GM12878 (cell line): ENCODE results near the gene TMEM217. TPM values are rescaled to one million over a fixed set of nuclear protein-coding genes. Genes with fewer than 3 reads are reported as not detected.

ENCODE experiments used
- ATAC-seq: fragments of 200-7000 bp; cut with Tn5 transposase; 3 replicates; pipeline ENCODE4 v1.9.1; 2020; ENCODE audit warnings: mild to moderate bottlenecking, moderate library complexity
- BruUV-seq: library from RNA; stranded (reverse); fragments of 400-500 nt; replicated peaks from 2 replicates; lab custom pipeline; 2021; lab: Mats Ljungman, UMichigan
- CTCF ChIA-PET: fragments of 300-600 bp; sonication (Branson Sonifier 250); formaldehyde crosslinking; extraction: SDS; loops from one replicate; lab custom pipeline; 2021; ENCODE audit warnings: inconsistent platforms; lab: Yijun Ruan, JAX
- POLR2A ChIA-PET: fragments of 350-600 bp; formaldehyde crosslinking; extraction: SDS; loops from one replicate; lab custom pipeline; 2021; ENCODE audit warnings: inconsistent platforms; lab: Charles Lee
- RAD21 ChIA-PET: fragments of 300-600 bp; sonication (Branson Sonifier 250); formaldehyde crosslinking; loops from one replicate; lab custom pipeline; 2023; ENCODE audit warnings: antibody characterized with exemption; ENCODE audit not compliant: unreplicated experiment; lab: Charles Lee
- SMC1A ChIA-PET: fragments of 300-600 bp; sonication (Branson Sonifier 250); formaldehyde crosslinking; loops from one replicate; lab custom pipeline; 2023; ENCODE audit not compliant: unreplicated experiment, uncharacterized antibody; lab: Charles Lee
- DNase-seq: peaks from one replicate; pipeline ENCODE4 v3.0.0-alpha.2; 2011; ENCODE audit warnings: low read depth, low spot score
- FAIRE-seq: peaks from 3 replicates; lab custom pipeline; 2011; peaks lifted over from hg19 to GRCh38; lab: Jason Lieb, UNC
- H2AFZ ChIP-seq: 2 replicates; pipeline ENCODE4 v1.6.0; 2011; ENCODE audit warnings: low read depth, low read length, control low read depth; ENCODE audit not compliant: control insufficient read depth
- H3K27ac ChIP-seq: 2 replicates; pipeline ENCODE4 v1.5.1; 2011; ENCODE audit warnings: control low read depth; ENCODE audit not compliant: control insufficient read depth, insufficient read depth
- H3K27me3 ChIP-seq, 2 experiments: replicated peaks in 1 of 2; 2 replicates each; pipeline versions ENCODE4 v1.6.0 to v1.6.1; 2011; ENCODE audit warnings: low read length in 1 of 2; ENCODE audit not compliant: control insufficient read depth in 2 of 2, insufficient read depth in 2 of 2
- H3K36me3 ChIP-seq, 2 experiments: 2 replicates each; pipeline ENCODE4 v1.5.1; 2011; ENCODE audit warnings: low read length in 1 of 2; ENCODE audit not compliant: control insufficient read depth in 2 of 2, insufficient read depth in 2 of 2
- H3K4me1 ChIP-seq: 2 replicates; pipeline ENCODE4 v1.6.1; 2011; ENCODE audit warnings: mild to moderate bottlenecking, low read length, moderate library complexity, mixed read lengths; ENCODE audit not compliant: control insufficient read depth, insufficient read depth
- H3K4me2 ChIP-seq: 2 replicates; pipeline ENCODE4 v1.6.0; 2011; ENCODE audit warnings: control low read depth; ENCODE audit not compliant: control insufficient read depth, insufficient read depth
- H3K4me3 ChIP-seq: fragments of 200-600 bp; sonication (generic); 2 replicates; pipeline ENCODE4 v1.5.1; 2016
- H3K79me2 ChIP-seq: 2 replicates; pipeline ENCODE4 v1.6.0; 2011; ENCODE audit warnings: low read length; ENCODE audit not compliant: control insufficient read depth, insufficient read depth
- H3K9ac ChIP-seq: 2 replicates; pipeline ENCODE4 v1.8.0; 2011; ENCODE audit warnings: low read length, control low read depth, mixed read lengths; ENCODE audit not compliant: control insufficient read depth, insufficient read depth
- H3K9me3 ChIP-seq: replicated peaks from 3 replicates; pipeline ENCODE4 v1.5.1; 2011; ENCODE audit warnings: mild to moderate bottlenecking, low read length; ENCODE audit not compliant: control insufficient read depth, insufficient read depth
- H4K20me1 ChIP-seq: 2 replicates; pipeline ENCODE4 v1.6.0; 2011; ENCODE audit not compliant: control insufficient read depth, insufficient read depth
- CBX5 ChIP-seq: sonication (generic); IDR thresholded peaks from 2 replicates; pipeline ENCODE4 v1.6.1; 2016; ENCODE audit warnings: low read depth, moderate library complexity, mild to moderate bottlenecking, inconsistent platforms
- GABPA ChIP-seq: IDR thresholded peaks from 2 replicates; pipeline ENCODE4 v1.6.1; 2014; ENCODE audit warnings: antibody characterized with exemption, low read depth, mild to moderate bottlenecking, inconsistent platforms
- NR2F1 ChIP-seq: fragments of 450-650 bp; conservative IDR thresholded peaks from 2 replicates; pipeline ENCODE4 v1.6.1; 2017; ENCODE audit warnings: mild to moderate bottlenecking
- PAX8 ChIP-seq: fragments of 450-650 bp; IDR thresholded peaks from 2 replicates; pipeline ENCODE4 v1.6.1; 2017; ENCODE audit warnings: mild to moderate bottlenecking, moderate library complexity
- WGBS: methylation state at CpG from one replicate; pipeline ENCODE4 v1.1.6; 2016; ENCODE audit warnings: low lambda C conversion rate; ENCODE audit not compliant: insufficient replicate concordance, insufficient coverage; ENCODE audit errors: missing lambda C conversion rate; 5-methylcytosine and 5-hydroxymethylcytosine counted together
- in situ Hi-C: fragments of 300-500 bp; cut with MboI; formaldehyde crosslinking; loops from 9 replicates; pipeline ENCODE4 v1.14.3; 2018; ENCODE audit warnings: mixed read lengths
- intact Hi-C: fragments of 100-400 bp; cut with micrococcal nuclease; formaldehyde crosslinking; loops from one replicate; pipeline ENCODE4 v1.14.2; 2022; ENCODE audit not compliant: unreplicated experiment
- polyA plus RNA-seq, 11 experiments: library from polyadenylated mRNA; depleted of rRNA in 4 of 11; unstranded in 6 of 11; stranded (reverse) in 5 of 11; fragments of >200 nt; fragmentation: Nextera tagmentation in 4 of 11; fragmentation: Illumina TruSeq in 1 of 11; extraction: Ambion mirVana in 4 of 11; extraction: Trizol in 1 of 11; gene quantifications; 1 replicate in 1 of 11; 2 replicates in 10 of 11; pipeline versions ENCODE4 v1.2.1 to v1.2.3, GENCODE V29; 2011 to 2016; ENCODE audit warnings: inconsistent platforms in 2 of 11, missing spikeins in 2 of 11, low read depth in 1 of 11
- total RNA-seq, 4 experiments: library from RNA; depleted of rRNA in 3 of 4; stranded (reverse); fragments of >200 nt in 3 of 4; fragmentation: Illumina TruSeq in 1 of 4; extraction: Trizol in 1 of 4; gene quantifications; 2 replicates each; pipeline versions ENCODE4 v1.2.1 to v1.2.3, GENCODE V29; 2013 to 2021
- TF ChIP-seq, protein P1 (sequence below): fragments of 450-650 bp; IDR thresholded peaks from 2 replicates; pipeline ENCODE4 v1.6.1; 2017; ENCODE audit warnings: mild to moderate bottlenecking, moderate library complexity
- TF ChIP-seq, protein P2 (sequence below): fragments of 450-650 bp; IDR thresholded peaks from 2 replicates; pipeline ENCODE4 v1.6.1; 2017; ENCODE audit warnings: mild to moderate bottlenecking
- TF ChIP-seq, protein P3 (sequence below): fragments of 450-650 bp; IDR thresholded peaks from 2 replicates; pipeline ENCODE4 v1.6.1; 2018; ENCODE audit warnings: mild to moderate bottlenecking, low read depth, moderate library complexity; ENCODE audit not compliant: partially characterized antibody
- TF ChIP-seq, protein P4 (sequence below): IDR thresholded peaks from 2 replicates; pipeline ENCODE4 v1.6.1; 2011; ENCODE audit warnings: borderline replicate concordance, low read depth, mild to moderate bottlenecking, moderate library complexity, mixed read lengths, low read length; ENCODE audit not compliant: insufficient read depth; ENCODE audit errors: extremely low read length
- TF ChIP-seq, protein P5 (sequence below): fragments of 450-650 bp; IDR thresholded peaks from 2 replicates; pipeline ENCODE4 v1.6.1; 2017; ENCODE audit warnings: antibody characterized with exemption, mild to moderate bottlenecking, moderate library complexity

The TMEM217 gene
- total and polyA plus RNA-seq, 10 of the 15 experiments (the other 5 are each of a cell fraction or from before 2014, with no cell fraction given) = 1.3 to 4.5 (median 2.3) TPM

DNA sequence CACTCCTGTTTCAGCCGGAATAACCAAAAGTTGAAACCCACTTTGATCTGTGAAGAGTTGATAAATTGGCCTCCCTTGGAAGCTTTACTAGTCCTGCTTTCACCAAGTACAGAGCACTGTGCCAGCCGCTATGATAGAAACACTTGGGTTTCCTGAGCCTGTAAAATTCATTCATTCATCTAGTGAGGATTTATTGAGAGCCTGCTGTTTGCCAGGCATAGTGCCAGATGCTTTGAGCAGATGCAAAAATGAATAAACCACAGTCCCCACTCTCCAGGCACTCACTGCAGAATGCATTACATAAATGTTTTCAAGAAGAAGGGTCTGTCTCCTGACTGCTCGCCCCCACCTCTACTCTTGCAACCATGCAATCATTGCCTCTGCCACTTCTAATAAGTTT, 25.3 kb upstream of the TMEM217 start:
- ChIA-PET POLR2A (no interaction called here), CTCF (interaction anchor here (0.6 kb wide), 1 partner anchor 112 kb away, joined by 3 read pairs; no protein-coding TSS in a partner anchor)
- no peaks in the 10 kb centered on the region; the same call in 1 of the 2 replicates for H3K79me2 ChIP-seq
- TF ChIP-seq, protein P1, sequence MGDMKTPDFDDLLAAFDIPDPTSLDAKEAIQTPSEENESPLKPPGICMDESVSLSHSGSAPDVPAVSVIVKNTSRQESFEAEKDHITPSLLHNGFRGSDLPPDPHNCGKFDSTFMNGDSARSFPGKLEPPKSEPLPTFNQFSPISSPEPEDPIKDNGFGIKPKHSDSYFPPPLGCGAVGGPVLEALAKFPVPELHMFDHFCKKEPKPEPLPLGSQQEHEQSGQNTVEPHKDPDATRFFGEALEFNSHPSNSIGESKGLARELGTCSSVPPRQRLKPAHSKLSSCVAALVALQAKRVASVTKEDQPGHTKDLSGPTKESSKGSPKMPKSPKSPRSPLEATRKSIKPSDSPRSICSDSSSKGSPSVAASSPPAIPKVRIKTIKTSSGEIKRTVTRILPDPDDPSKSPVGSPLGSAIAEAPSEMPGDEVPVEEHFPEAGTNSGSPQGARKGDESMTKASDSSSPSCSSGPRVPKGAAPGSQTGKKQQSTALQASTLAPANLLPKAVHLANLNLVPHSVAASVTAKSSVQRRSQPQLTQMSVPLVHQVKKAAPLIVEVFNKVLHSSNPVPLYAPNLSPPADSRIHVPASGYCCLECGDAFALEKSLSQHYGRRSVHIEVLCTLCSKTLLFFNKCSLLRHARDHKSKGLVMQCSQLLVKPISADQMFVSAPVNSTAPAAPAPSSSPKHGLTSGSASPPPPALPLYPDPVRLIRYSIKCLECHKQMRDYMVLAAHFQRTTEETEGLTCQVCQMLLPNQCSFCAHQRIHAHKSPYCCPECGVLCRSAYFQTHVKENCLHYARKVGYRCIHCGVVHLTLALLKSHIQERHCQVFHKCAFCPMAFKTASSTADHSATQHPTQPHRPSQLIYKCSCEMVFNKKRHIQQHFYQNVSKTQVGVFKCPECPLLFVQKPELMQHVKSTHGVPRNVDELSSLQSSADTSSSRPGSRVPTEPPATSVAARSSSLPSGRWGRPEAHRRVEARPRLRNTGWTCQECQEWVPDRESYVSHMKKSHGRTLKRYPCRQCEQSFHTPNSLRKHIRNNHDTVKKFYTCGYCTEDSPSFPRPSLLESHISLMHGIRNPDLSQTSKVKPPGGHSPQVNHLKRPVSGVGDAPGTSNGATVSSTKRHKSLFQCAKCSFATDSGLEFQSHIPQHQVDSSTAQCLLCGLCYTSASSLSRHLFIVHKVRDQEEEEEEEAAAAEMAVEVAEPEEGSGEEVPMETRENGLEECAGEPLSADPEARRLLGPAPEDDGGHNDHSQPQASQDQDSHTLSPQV = no peak
- TF ChIP-seq GABPA (no peak), PAX8 (no peak), CBX5 (no peak), NR2F1 (no peak)
- TF ChIP-seq, protein P2, sequence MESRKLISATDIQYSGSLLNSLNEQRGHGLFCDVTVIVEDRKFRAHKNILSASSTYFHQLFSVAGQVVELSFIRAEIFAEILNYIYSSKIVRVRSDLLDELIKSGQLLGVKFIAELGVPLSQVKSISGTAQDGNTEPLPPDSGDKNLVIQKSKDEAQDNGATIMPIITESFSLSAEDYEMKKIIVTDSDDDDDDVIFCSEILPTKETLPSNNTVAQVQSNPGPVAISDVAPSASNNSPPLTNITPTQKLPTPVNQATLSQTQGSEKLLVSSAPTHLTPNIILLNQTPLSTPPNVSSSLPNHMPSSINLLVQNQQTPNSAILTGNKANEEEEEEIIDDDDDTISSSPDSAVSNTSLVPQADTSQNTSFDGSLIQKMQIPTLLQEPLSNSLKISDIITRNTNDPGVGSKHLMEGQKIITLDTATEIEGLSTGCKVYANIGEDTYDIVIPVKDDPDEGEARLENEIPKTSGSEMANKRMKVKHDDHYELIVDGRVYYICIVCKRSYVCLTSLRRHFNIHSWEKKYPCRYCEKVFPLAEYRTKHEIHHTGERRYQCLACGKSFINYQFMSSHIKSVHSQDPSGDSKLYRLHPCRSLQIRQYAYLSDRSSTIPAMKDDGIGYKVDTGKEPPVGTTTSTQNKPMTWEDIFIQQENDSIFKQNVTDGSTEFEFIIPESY = no peak
- TF ChIP-seq, protein P3, sequence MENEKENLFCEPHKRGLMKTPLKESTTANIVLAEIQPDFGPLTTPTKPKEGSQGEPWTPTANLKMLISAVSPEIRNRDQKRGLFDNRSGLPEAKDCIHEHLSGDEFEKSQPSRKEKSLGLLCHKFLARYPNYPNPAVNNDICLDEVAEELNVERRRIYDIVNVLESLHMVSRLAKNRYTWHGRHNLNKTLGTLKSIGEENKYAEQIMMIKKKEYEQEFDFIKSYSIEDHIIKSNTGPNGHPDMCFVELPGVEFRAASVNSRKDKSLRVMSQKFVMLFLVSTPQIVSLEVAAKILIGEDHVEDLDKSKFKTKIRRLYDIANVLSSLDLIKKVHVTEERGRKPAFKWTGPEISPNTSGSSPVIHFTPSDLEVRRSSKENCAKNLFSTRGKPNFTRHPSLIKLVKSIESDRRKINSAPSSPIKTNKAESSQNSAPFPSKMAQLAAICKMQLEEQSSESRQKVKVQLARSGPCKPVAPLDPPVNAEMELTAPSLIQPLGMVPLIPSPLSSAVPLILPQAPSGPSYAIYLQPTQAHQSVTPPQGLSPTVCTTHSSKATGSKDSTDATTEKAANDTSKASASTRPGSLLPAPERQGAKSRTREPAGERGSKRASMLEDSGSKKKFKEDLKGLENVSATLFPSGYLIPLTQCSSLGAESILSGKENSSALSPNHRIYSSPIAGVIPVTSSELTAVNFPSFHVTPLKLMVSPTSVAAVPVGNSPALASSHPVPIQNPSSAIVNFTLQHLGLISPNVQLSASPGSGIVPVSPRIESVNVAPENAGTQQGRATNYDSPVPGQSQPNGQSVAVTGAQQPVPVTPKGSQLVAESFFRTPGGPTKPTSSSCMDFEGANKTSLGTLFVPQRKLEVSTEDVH = no peak
- TF ChIP-seq, protein P4, sequence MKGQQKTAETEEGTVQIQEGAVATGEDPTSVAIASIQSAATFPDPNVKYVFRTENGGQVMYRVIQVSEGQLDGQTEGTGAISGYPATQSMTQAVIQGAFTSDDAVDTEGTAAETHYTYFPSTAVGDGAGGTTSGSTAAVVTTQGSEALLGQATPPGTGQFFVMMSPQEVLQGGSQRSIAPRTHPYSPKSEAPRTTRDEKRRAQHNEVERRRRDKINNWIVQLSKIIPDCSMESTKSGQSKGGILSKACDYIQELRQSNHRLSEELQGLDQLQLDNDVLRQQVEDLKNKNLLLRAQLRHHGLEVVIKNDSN = no peak
- TF ChIP-seq, protein P5, sequence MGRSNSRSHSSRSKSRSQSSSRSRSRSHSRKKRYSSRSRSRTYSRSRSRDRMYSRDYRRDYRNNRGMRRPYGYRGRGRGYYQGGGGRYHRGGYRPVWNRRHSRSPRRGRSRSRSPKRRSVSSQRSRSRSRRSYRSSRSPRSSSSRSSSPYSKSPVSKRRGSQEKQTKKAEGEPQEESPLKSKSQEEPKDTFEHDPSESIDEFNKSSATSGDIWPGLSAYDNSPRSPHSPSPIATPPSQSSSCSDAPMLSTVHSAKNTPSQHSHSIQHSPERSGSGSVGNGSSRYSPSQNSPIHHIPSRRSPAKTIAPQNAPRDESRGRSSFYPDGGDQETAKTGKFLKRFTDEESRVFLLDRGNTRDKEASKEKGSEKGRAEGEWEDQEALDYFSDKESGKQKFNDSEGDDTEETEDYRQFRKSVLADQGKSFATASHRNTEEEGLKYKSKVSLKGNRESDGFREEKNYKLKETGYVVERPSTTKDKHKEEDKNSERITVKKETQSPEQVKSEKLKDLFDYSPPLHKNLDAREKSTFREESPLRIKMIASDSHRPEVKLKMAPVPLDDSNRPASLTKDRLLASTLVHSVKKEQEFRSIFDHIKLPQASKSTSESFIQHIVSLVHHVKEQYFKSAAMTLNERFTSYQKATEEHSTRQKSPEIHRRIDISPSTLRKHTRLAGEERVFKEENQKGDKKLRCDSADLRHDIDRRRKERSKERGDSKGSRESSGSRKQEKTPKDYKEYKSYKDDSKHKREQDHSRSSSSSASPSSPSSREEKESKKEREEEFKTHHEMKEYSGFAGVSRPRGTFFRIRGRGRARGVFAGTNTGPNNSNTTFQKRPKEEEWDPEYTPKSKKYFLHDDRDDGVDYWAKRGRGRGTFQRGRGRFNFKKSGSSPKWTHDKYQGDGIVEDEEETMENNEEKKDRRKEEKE = no peak

More for the DNA sequence above, 25.3 kb upstream of the TMEM217 start:
- BruUV-seq = no TSS peak
- no peak overlapping the region for H3K9ac ChIP-seq
- no peaks in the 10 kb centered on the region for H4K20me1 ChIP-seq
- no peak overlapping the region for H3K27ac ChIP-seq
- ChIA-PET SMC1A (no interaction called here), RAD21 (no interaction called here)
- WGBS = 61% methylated on average over 3 of the region's 3 CpGs
- no peak for DNase-seq
- no peak for ATAC-seq
- H3K9me3 ChIP-seq = no peaks in the 10 kb centered on the region
- H3K4me2 ChIP-seq = no peak overlapping the region
- H3K4me1 ChIP-seq = peaks cover 9% of the 10 kb centered on the region
- FAIRE-seq = no peak
- in situ Hi-C loops = no loop called here
- H3K4me3 ChIP-seq = no peak overlapping the region
- no peak overlapping the region for H2AFZ ChIP-seq
- peaks cover 19 to 24% of the 10 kb centered on the region in 2 experiments; a peak in 3 of 4 replicates for H3K36me3 ChIP-seq
- intact Hi-C loops = no loop called here
- no peaks in the 10 kb centered on the region for H3K27me3 ChIP-seq
